Testis (tissue), 3 donors: ENCODE measurements around the gene GMPR. TPM values are rescaled to one million over a fixed set of nuclear protein-coding genes. Genes with fewer than 3 reads are reported as not detected.

Source experiments
- DNase-seq: peaks from one replicate; pipeline ENCODE4 v3.0.0-alpha.2; 2019
- H3K27ac ChIP-seq, 2 donors: fragments of 200-600 bp; sonication (generic); one replicate each; pipeline ENCODE4 v1.5.1; 2019
- H3K27me3 ChIP-seq: fragments of 200-600 bp; sonication (generic); one replicate; pipeline ENCODE4 v1.5.1; 2019
- H3K36me3 ChIP-seq: fragments of 200-600 bp; sonication (generic); one replicate; pipeline ENCODE4 v1.5.1; 2017; ENCODE audit warnings: low read depth; ENCODE audit errors: missing control alignments
- H3K4me1 ChIP-seq: fragments of 200-600 bp; sonication (generic); one replicate; pipeline ENCODE4 v1.5.1; 2019
- H3K4me3 ChIP-seq, 2 donors: fragments of 200-600 bp; sonication (generic); one replicate each; pipeline ENCODE4 v1.5.1; 2017 to 2019
- H3K9me3 ChIP-seq: fragments of 200-600 bp; sonication (generic); one replicate; pipeline ENCODE4 v1.5.1; 2017
- CTCF ChIP-seq, 3 experiments: fragments of 450-650 bp in 2 of 3; fragments of 200-600 bp in 1 of 3; sonication (generic) in 1 of 3; IDR thresholded peaks; one replicate each; pipeline ENCODE4 v1.5.1; 2016 to 2019; ENCODE audit warnings: antibody characterized with exemption in 3 of 3, mild to moderate bottlenecking in 2 of 3, moderate library complexity in 1 of 3
- POLR2A ChIP-seq: fragments of 450-650 bp; IDR thresholded peaks from one replicate; pipeline ENCODE4 v1.6.1; 2017; ENCODE audit warnings: antibody characterized with exemption, mild to moderate bottlenecking, moderate library complexity
- WGBS, 2 donors: methylation state at CpG; one replicate each; pipeline ENCODE4 v1.1.5; 2018; 5-methylcytosine and 5-hydroxymethylcytosine counted together
- intact Hi-C: fragments of 100-400 bp; cut with DNase I; formaldehyde crosslinking; loops from one replicate; pipeline ENCODE4 v1.15.1; 2023; ENCODE audit warnings: low total_unique reads
- polyA plus RNA-seq: library from polyadenylated mRNA; stranded (reverse); fragments of 350-450 nt; fragmentation: Illumina TruSeq; extraction: RNeasy Lipid Tissue Mini Kit (QIAGEN cat#74804); gene quantifications from one replicate; pipeline ENCODE4 v1.2.3, GENCODE V29; 2014; ENCODE audit warnings: low read depth, low replicate concordance; ENCODE audit not compliant: insufficient read depth
- total RNA-seq, 2 donors: library from RNA; depleted of rRNA; stranded (reverse); fragments of >200 nt; gene quantifications; one replicate each; pipeline ENCODE4 v1.2.3, GENCODE V29; 2016

Gene GMPR
- total and polyA plus RNA-seq, 3 donors from 2014 or later: 121 to 215 (median 164) TPM

- WGBS, 2 donors: 63 to 78% methylated on average over 6 of the region's 6 CpGs
- H3K27ac ChIP-seq: no peak overlapping the region
- no peak for DNase-seq
- TF ChIP-seq POLR2A: no peak
- no peak for TF ChIP-seq CTCF (IDR thresholded peaks at IDR 0.05)
- H3K27me3 ChIP-seq: no peaks in the 10 kb centered on the region
- peaks cover 23% of the 10 kb centered on the region for H3K4me1 ChIP-seq
- H3K36me3 ChIP-seq: no peaks in the 10 kb centered on the region
- no peak overlapping the region for H3K4me3 ChIP-seq
- intact Hi-C loops: loop anchor here (5.0 to 10.0 kb wide), 2 partner anchors 68 to 425 kb away; partner anchors contain the start of gene ATXN1
- no peaks in the 10 kb centered on the region for H3K9me3 ChIP-seq
These were observed 98.5 kb downstream of the GMPR start for GRCh38 chr6:16336911-16337294.

GRCh38 chr6:16337295-16337975, 99.0 kb downstream of the GMPR start:
- TF ChIP-seq CTCF (IDR thresholded peaks at IDR 0.05) (no peak), POLR2A (no peak)
- DNase-seq: peak; percentile 89
- no peaks in the 10 kb centered on the region for H3K36me3 ChIP-seq
- H3K4me1 ChIP-seq: peaks cover 18% of the 10 kb centered on the region
- 38 to 51% methylated on average over 12 to 13 of the region's 13 CpGs for WGBS, 2 donors
- intact Hi-C loops: loop anchor here (5.0 to 10.0 kb wide), 2 partner anchors 67 to 425 kb away; partner anchors contain the start of gene ATXN1
- H3K27me3 ChIP-seq: no peaks in the 10 kb centered on the region
- no peak overlapping the region for H3K27ac ChIP-seq
- no peak overlapping the region for H3K4me3 ChIP-seq
- H3K9me3 ChIP-seq: no peaks in the 10 kb centered on the region

- 54 to 55% methylated on average over 10 of the region's 10 CpGs for WGBS, 2 donors
- intact Hi-C loops: loop anchor here (5.0 to 10.0 kb wide), 2 partner anchors 66 to 424 kb away; partner anchors contain the start of gene ATXN1
- no peak overlapping the region for H3K4me3 ChIP-seq
- no peak for TF ChIP-seq POLR2A
- peak in 2 of 3 experiments; percentile 27 to 29 for TF ChIP-seq CTCF (IDR thresholded peaks at IDR 0.05)
- no peaks in the 10 kb centered on the region for H3K9me3 ChIP-seq
- no peaks in the 10 kb centered on the region for H3K27me3 ChIP-seq
- peak; percentile 67 for DNase-seq
- peaks cover 17% of the 10 kb centered on the region for H3K4me1 ChIP-seq
- no peak overlapping the region for H3K27ac ChIP-seq
- no peaks in the 10 kb centered on the region for H3K36me3 ChIP-seq
These were observed 100.3 kb downstream of the GMPR start for GRCh38 chr6:16338577-16339264.

GRCh38 chr6:16339265-16339587, 100.8 kb downstream of the GMPR start:
- peaks cover 17% of the 10 kb centered on the region for H3K4me1 ChIP-seq
- H3K27me3 ChIP-seq: no peaks in the 10 kb centered on the region
- no peak overlapping the region for H3K4me3 ChIP-seq
- intact Hi-C loops: loop anchor here (5.0 to 10.0 kb wide), 2 partner anchors 66 to 423 kb away; partner anchors contain the start of gene ATXN1
- no peak overlapping the region for H3K27ac ChIP-seq
- 62 to 74% methylated on average over 3 of the region's 3 CpGs for WGBS, 2 donors
- DNase-seq: no peak
- H3K9me3 ChIP-seq: no peaks in the 10 kb centered on the region
- no peaks in the 10 kb centered on the region for H3K36me3 ChIP-seq
- no peak for TF ChIP-seq CTCF (IDR thresholded peaks at IDR 0.05)
- no peak for TF ChIP-seq POLR2A
